Neuronal stem cell (in vitro differentiated cells): ENCODE results near the gene CXCL12.
A peak's percentile ranks its signal among the peaks of the same experiment; 100 is the strongest.

Experiments used
- DNase-seq: peaks from one replicate; pipeline ENCODE4 v3.0.0-alpha.2; 2013; ENCODE audit warnings: low spot score
- H2AFZ ChIP-seq: one replicate; pipeline ENCODE4 v1.6.1; 2013; ENCODE audit warnings: mild to moderate bottlenecking, low read length, inconsistent platforms
- H2AK5ac ChIP-seq: 2 replicates; pipeline ENCODE4 v1.6.1; 2013; ENCODE audit warnings: low read depth, mild to moderate bottlenecking, inconsistent platforms, low read length, moderate library complexity, mixed read lengths
- H2BK120ac ChIP-seq: 2 replicates; pipeline ENCODE4 v1.6.1; 2013; ENCODE audit warnings: low read depth, mild to moderate bottlenecking, inconsistent platforms, low read length, moderate library complexity, mixed read lengths
- H2BK12ac ChIP-seq: one replicate; pipeline ENCODE4 v1.6.1; 2013; ENCODE audit warnings: low read length, inconsistent platforms
- H2BK15ac ChIP-seq: 2 replicates; pipeline ENCODE4 v1.6.1; 2013; ENCODE audit warnings: mild to moderate bottlenecking, low read length, inconsistent platforms, mixed read lengths
- H2BK5ac ChIP-seq: one replicate; pipeline ENCODE4 v1.6.1; 2013; ENCODE audit warnings: inconsistent platforms, mild to moderate bottlenecking, low read length, moderate library complexity
- H3K14ac ChIP-seq: one replicate; pipeline ENCODE4 v1.6.1; 2013; ENCODE audit warnings: low read length, inconsistent platforms
- H3K18ac ChIP-seq: 2 replicates; pipeline ENCODE4 v1.6.1; 2013; ENCODE audit warnings: low read length, inconsistent platforms
- H3K23ac ChIP-seq: 2 replicates; pipeline ENCODE4 v1.6.1; 2013; ENCODE audit warnings: low read depth, mild to moderate bottlenecking, mixed read lengths, low read length, inconsistent platforms; ENCODE audit not compliant: poor library complexity
- H3K27ac ChIP-seq: replicated peaks from 3 replicates; pipeline ENCODE4 v1.5.1; 2013; ENCODE audit warnings: low read length, inconsistent platforms
- H3K27me3 ChIP-seq, 3 experiments: 2 replicates each; pipeline ENCODE4 v1.6.1; 2013; ENCODE audit warnings: low read length in 3 of 3, mild to moderate bottlenecking in 2 of 3, inconsistent platforms in 1 of 3, low read depth in 1 of 3, mixed read lengths in 1 of 3, moderate library complexity in 1 of 3; ENCODE audit not compliant: control insufficient read depth in 3 of 3, insufficient read depth in 3 of 3
- H3K36me3 ChIP-seq, 2 donors: replicated peaks in 1 of 2; 2 replicates each; pipeline ENCODE4 v1.6.1; 2013; ENCODE audit warnings: low read length in 2 of 2; ENCODE audit not compliant: control insufficient read depth in 2 of 2, insufficient read depth in 2 of 2
- H3K4ac ChIP-seq: 2 replicates; pipeline ENCODE4 v1.6.1; 2013; ENCODE audit warnings: inconsistent platforms, mild to moderate bottlenecking, low read length, moderate library complexity
- H3K4me1 ChIP-seq, 2 donors: 1 replicate in 1 of 2; 2 replicates in 1 of 2; pipeline ENCODE4 v1.6.1; 2013; ENCODE audit warnings: low read length in 2 of 2, low read depth in 1 of 2; ENCODE audit not compliant: control insufficient read depth in 2 of 2, insufficient read depth in 1 of 2
- H3K4me2 ChIP-seq: one replicate; pipeline ENCODE4 v1.6.1; 2013; ENCODE audit warnings: mild to moderate bottlenecking, low read length, inconsistent platforms; ENCODE audit not compliant: insufficient read depth, poor library complexity, severe bottlenecking
- H3K4me3 ChIP-seq, 2 donors: 2 replicates each; pipeline ENCODE4 v1.5.1; 2013; ENCODE audit warnings: low read length in 2 of 2, mild to moderate bottlenecking in 2 of 2, inconsistent platforms in 1 of 2, moderate library complexity in 1 of 2
- H3K79me1 ChIP-seq: one replicate; pipeline ENCODE4 v1.6.1; 2013; ENCODE audit warnings: low read depth, mild to moderate bottlenecking, inconsistent platforms, low read length, moderate library complexity
- H3K9ac ChIP-seq: one replicate; pipeline ENCODE4 v1.6.1; 2013; ENCODE audit warnings: mild to moderate bottlenecking, low read depth, low read length, inconsistent platforms; ENCODE audit not compliant: poor library complexity
- H3K9me3 ChIP-seq, 2 donors: replicated peaks in 1 of 2; 2 replicates each; pipeline versions ENCODE3 to v1.6.1; 2013; ENCODE audit warnings: low read length in 2 of 2, mild to moderate bottlenecking in 2 of 2, inconsistent platforms in 1 of 2, low read depth in 1 of 2, mixed read lengths in 1 of 2, moderate library complexity in 1 of 2; ENCODE audit not compliant: control insufficient read depth in 2 of 2, insufficient read depth in 1 of 2
- H4K8ac ChIP-seq: one replicate; pipeline ENCODE4 v1.6.1; 2013; ENCODE audit warnings: low read depth, mild to moderate bottlenecking, inconsistent platforms, low read length, moderate library complexity
- H4K91ac ChIP-seq: one replicate; pipeline ENCODE4 v1.6.1; 2013; ENCODE audit warnings: low read length, low read depth, mild to moderate bottlenecking, inconsistent platforms; ENCODE audit not compliant: poor library complexity
- WGBS, 2 donors: extraction: QIAGEN DNeasy Blood & Tissue Kit; methylation state at CpG; one replicate each; pipeline ENCODE4 v1.1.7; 2013; ENCODE audit warnings: missing lambda C conversion rate in 2 of 2, mixed read lengths in 1 of 2; ENCODE audit not compliant: insufficient read length in 2 of 2, insufficient replicate concordance in 1 of 2; ENCODE audit errors: extremely low coverage in 2 of 2; 5-methylcytosine and 5-hydroxymethylcytosine counted together

CXCL12 gene

GRCh38 chr10:44372181-44372580 lies 12.7 kb downstream of the CXCL12 start:
- DNase-seq, result no peak
- Histone ChIP-seq H4K91ac (no peak overlapping the region), H2BK12ac (no peak overlapping the region), H3K9ac (no peak overlapping the region), H2BK120ac (no peak overlapping the region), H3K4me3 (peak overlapping the region in 1 of 2 donors; percentile 30), H2AFZ (no peak overlapping the region), H3K36me3 (no peaks in the 10 kb centered on the region), H3K4me2 (no peak overlapping the region), H3K23ac (no peak overlapping the region), H3K4ac (no peak overlapping the region), H3K4me1 (peaks cover 0 to 6% of the 10 kb centered on the region in 2 donors), H3K18ac (no peak overlapping the region), H3K79me1 (no peaks in the 10 kb centered on the region), H2AK5ac (no peak overlapping the region), H2BK5ac (no peak overlapping the region), H4K8ac (no peak overlapping the region), H2BK15ac (no peak overlapping the region), H3K27ac (no peak overlapping the region), H3K9me3 (no peaks in the 10 kb centered on the region), H3K27me3 (no peaks in the 10 kb centered on the region), H3K14ac (no peak overlapping the region)
- WGBS, 2 donors, result no CpG with 5 or more reads among the region's 5 CpGs

- Histone ChIP-seq H3K9ac (no peak overlapping the region), H3K18ac (no peak overlapping the region), H3K27ac (no peak overlapping the region), H3K4me3 (no peak overlapping the region), H3K36me3 (no peaks in the 10 kb centered on the region), H4K91ac (no peak overlapping the region), H3K27me3 (no peaks in the 10 kb centered on the region), H3K4me2 (peak overlapping the region; percentile 24), H2BK5ac (no peak overlapping the region), H3K4me1 (peaks cover 0 to 6% of the 10 kb centered on the region in 2 donors), H2AFZ (no peak overlapping the region), H3K9me3 (no peaks in the 10 kb centered on the region), H4K8ac (no peak overlapping the region), H2BK12ac (no peak overlapping the region), H2AK5ac (no peak overlapping the region), H2BK15ac (no peak overlapping the region), H3K23ac (no peak overlapping the region), H3K14ac (no peak overlapping the region), H3K4ac (no peak overlapping the region), H2BK120ac (no peak overlapping the region), H3K79me1 (no peaks in the 10 kb centered on the region)
- no CpG with 5 or more reads among the region's 10 CpGs for WGBS, 2 donors
- DNase-seq, result no peak
These were observed 14.1 kb downstream of the CXCL12 start for GRCh38 chr10:44370731-44371248.

GRCh38 chr10:44369854-44370253 lies 15.0 kb downstream of the CXCL12 start:
- no peaks in the 10 kb centered on the region for H3K36me3 ChIP-seq
- H3K4me3 ChIP-seq, result no peak overlapping the region
- no peaks in the 10 kb centered on the region for H3K79me1 ChIP-seq
- H3K27me3 ChIP-seq, result no peaks in the 10 kb centered on the region
- peaks cover 0 to 4% of the 10 kb centered on the region in 2 donors for H3K4me1 ChIP-seq
- no peak overlapping the region for H3K27ac ChIP-seq
- no peak overlapping the region for H2BK120ac ChIP-seq
- no peak for DNase-seq
- H3K18ac ChIP-seq, result no peak overlapping the region
- no peak overlapping the region for H3K23ac ChIP-seq
- H3K4me2 ChIP-seq, result no peak overlapping the region
- H4K8ac ChIP-seq, result no peak overlapping the region
- H2AFZ ChIP-seq, result no peak overlapping the region
- no peaks in the 10 kb centered on the region for H3K9me3 ChIP-seq
- no peak overlapping the region for H4K91ac ChIP-seq
- H2AK5ac ChIP-seq, result no peak overlapping the region
- no CpG with 5 or more reads among the region's 1 CpG for WGBS, 2 donors
- no peak overlapping the region for H3K9ac ChIP-seq
- no peak overlapping the region for H2BK15ac ChIP-seq
- no peak overlapping the region for H3K14ac ChIP-seq
- H3K4ac ChIP-seq, result no peak overlapping the region
- H2BK12ac ChIP-seq, result no peak overlapping the region
- no peak overlapping the region for H2BK5ac ChIP-seq

GRCh38 chr10:44369296-44369695 lies 15.6 kb downstream of the CXCL12 start:
- Histone ChIP-seq H2BK15ac (no peak overlapping the region), H2AK5ac (no peak overlapping the region), H3K4me3 (no peak overlapping the region), H3K36me3 (no peaks in the 10 kb centered on the region), H3K79me1 (no peaks in the 10 kb centered on the region), H3K27me3 (no peaks in the 10 kb centered on the region), H3K14ac (peak overlapping the region; percentile 91), H3K4me1 (peaks cover 0 to 4% of the 10 kb centered on the region in 2 donors), H2BK120ac (no peak overlapping the region), H3K18ac (peak overlapping the region; percentile 5), H3K9ac (no peak overlapping the region), H3K4me2 (no peak overlapping the region), H3K9me3 (no peaks in the 10 kb centered on the region), H4K8ac (no peak overlapping the region), H2BK5ac (no peak overlapping the region), H2BK12ac (no peak overlapping the region), H4K91ac (no peak overlapping the region), H3K4ac (no peak overlapping the region), H3K27ac (no peak overlapping the region), H2AFZ (no peak overlapping the region), H3K23ac (no peak overlapping the region)
- no peak for DNase-seq
- WGBS, 2 donors, result no CpG with 5 or more reads among the region's 6 CpGs
